Measurements from ENCODE around the gene FIGN.

The FIGN gene

DNA sequence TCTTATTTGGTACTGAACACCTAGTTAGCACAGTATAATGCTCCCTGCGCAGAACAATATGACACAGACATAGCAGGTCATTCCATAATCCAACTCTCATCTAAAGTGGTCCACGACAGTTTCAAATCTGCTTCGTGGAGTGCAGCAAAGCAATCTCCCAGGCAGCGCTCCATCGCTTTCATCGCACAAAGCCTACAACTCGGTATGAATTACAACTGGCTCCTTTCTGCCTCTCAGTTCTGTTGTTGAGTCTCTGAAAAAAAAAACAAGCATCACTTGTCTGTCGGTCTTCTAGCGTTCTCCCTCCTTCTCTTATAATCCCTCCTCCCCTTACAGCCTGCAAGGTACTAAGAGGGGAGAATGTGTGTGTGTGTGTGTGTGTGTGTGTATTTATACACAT lies 123.5 kb downstream of the FIGN start:
- DNase-seq (ENCODE audit: low spot score) = no peak
- Histone ChIP-seq H3K4me3 (no peak overlapping the region), H3K27ac (no peak overlapping the region)
- TF ChIP-seq, protein P1, sequence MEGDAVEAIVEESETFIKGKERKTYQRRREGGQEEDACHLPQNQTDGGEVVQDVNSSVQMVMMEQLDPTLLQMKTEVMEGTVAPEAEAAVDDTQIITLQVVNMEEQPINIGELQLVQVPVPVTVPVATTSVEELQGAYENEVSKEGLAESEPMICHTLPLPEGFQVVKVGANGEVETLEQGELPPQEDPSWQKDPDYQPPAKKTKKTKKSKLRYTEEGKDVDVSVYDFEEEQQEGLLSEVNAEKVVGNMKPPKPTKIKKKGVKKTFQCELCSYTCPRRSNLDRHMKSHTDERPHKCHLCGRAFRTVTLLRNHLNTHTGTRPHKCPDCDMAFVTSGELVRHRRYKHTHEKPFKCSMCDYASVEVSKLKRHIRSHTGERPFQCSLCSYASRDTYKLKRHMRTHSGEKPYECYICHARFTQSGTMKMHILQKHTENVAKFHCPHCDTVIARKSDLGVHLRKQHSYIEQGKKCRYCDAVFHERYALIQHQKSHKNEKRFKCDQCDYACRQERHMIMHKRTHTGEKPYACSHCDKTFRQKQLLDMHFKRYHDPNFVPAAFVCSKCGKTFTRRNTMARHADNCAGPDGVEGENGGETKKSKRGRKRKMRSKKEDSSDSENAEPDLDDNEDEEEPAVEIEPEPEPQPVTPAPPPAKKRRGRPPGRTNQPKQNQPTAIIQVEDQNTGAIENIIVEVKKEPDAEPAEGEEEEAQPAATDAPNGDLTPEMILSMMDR (IDR thresholded peaks at IDR 0.05) = no peak

DNA sequence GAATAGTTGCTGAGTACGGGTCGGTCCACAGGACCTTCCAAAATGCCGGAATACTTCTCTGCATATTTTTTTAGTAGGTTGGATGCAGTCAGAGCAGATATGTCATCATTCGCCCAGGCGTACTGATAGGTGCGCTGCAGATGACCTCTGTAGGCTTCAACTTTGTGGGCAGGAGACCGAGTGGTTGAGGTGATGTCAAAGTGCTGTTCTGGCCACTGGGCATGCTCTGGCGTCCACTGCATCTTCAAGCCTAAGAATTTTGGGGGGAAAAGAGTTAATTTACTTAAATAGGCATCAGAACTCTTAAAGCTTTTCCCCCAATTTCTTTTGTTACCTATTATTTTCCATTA lies 124.3 kb downstream of the FIGN start:
- H3K4me3 ChIP-seq = no peak overlapping the region
- no peak for DNase-seq (ENCODE audit: low spot score)
- TF ChIP-seq, protein P1 (IDR thresholded peaks at IDR 0.05) = no peak
- H3K27ac ChIP-seq = no peak overlapping the region

DNA sequence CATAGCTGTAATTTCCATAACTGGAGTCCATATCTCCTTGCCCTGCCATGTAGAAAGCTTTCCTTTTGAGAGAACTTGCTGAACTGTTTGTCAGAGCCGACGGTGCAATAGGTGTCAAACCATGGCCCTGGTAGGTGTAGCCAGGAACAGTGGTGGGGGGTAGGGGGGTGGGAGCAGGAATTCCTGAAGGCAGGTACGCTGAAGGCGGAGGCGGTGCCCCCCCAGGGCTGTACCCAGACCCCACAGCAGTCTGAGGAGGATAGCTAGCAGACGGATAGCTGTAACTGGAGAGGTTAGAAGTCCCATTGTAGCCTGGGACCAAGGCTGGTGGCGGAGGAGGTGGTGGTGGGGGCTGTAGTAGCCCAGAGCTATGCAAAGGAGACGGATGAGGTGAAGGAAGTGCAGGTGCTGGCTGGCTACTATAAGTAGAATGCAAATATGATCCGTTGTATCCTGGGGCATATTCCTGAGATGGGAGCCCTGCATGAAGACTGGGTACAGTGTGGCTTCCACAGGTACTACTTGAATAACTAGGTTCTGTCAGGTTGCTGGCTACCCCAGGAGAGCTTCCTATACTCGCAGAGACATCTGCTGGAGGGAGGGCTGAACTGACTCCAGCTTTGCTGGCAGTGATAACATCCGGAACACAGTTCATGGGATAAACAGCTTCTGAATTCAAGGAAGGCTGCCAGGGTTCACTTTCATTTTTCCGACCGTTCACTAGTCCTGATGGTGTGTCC lies 124.8 kb downstream of the FIGN start:
- no peak for DNase-seq (ENCODE audit: low spot score)
- Histone ChIP-seq H3K4me3 (no peak overlapping the region), H3K27ac (no peak overlapping the region)
- TF ChIP-seq, protein P1 (IDR thresholded peaks at IDR 0.05) = no peak

DNA sequence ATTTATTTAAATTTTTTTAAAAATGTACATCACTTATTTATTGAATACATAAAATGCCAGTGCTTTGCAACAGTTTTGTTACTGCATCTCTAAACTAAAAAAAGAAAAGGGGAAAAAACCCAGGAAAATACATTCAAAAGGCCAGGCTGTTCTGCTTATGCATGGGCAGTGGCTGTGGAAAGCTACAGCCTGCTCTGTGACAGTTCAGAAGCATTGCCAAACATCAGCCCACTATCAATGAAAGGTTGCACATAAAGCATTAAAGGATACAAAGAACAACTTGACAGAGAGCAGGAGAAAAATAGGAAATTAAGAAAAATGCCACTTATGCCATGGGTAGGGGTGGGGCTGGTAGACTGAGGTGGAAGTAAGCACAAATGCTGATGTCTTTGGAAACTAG lies 128.2 kb downstream of the FIGN start:
- TF ChIP-seq, protein P1 (IDR thresholded peaks at IDR 0.05) = no peak
- H3K4me3 ChIP-seq = no peak overlapping the region
- DNase-seq (ENCODE audit: low spot score) = no peak
- no peak overlapping the region for H3K27ac ChIP-seq

DNA sequence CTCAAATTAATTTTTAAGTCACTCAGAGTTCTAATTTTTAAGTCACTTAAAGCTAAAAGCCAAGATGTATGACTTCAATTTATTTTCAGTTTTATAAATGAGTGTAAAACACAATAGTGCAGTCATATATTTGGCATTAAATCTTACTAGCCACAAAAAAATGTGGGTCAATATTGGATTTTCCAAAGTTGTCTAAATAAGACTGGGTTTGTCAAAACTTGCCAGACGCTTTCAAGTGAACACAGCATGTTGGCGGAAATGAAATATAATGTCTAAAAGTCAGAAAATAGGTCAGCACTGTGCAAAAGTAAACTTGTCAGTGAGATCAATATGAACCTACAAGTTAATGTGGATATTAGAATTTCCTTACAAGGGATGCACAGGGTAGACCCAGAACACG lies 128.9 kb downstream of the FIGN start:
- Histone ChIP-seq H3K27ac (no peak overlapping the region), H3K4me3 (no peak overlapping the region)
- no peak for DNase-seq (ENCODE audit: low spot score)
- TF ChIP-seq, protein P1 (IDR thresholded peaks at IDR 0.05) = no peak

DNA sequence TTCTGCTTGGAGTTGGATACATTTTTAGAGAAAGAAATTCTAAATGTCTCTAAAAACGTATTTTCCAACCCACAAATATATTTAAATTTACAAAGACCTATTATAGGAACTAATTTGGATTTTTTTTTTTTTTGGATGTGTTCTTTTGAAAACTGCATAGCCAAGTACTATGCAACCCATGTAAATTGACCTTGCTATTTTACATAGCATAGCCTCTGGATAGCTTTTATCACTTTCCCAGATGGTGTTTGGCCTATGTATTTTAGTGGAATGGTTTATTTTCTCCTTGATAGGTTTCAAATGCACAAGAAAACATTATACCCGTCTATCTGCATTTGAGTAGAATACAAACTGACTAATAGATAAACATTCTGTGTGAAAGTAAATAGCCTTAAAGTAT lies 130.0 kb downstream of the FIGN start:
- TF ChIP-seq, protein P1 (IDR thresholded peaks at IDR 0.05) = no peak
- Histone ChIP-seq H3K27ac (no peak overlapping the region), H3K4me3 (no peak overlapping the region)
- no peak for DNase-seq (ENCODE audit: low spot score)

DNA sequence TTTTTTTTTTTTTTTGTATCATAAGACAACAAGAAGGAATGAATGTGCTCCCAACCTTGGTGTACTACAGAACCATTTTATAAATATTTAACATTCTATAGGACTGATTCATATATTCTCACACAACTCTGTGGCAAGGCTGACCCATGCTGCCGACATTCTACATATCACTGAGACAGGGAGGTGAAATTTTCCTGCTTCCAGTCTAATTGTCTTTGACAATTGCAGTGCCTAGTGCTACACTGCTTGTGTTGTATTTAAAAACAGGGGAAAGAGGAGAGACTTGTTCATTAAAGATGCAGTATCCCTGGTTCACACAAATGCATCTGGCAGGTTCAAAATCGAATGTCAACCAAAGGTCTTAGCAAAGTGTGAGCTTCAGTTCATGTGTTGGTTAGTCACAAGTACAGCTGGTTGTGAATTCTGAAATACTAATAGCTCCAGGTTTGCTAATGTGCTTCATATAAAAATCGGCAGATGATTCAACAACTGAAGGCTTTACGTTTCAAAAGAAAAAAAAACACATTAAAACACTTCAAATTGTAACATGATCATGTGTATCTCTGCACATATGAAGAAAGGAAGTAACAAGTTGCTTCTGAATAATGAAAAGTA lies 130.8 kb downstream of the FIGN start:
- no peak for DNase-seq (ENCODE audit: low spot score)

More for the DNA sequence above, 130.8 kb downstream of the FIGN start:
- H3K4me3 ChIP-seq = no peak overlapping the region
- TF ChIP-seq, protein P1 (IDR thresholded peaks at IDR 0.05) = no peak
- no peak overlapping the region for H3K27ac ChIP-seq
